Thyroid gland (tissue), 4 donors: ENCODE data around the gene SPATA13. TPM values are rescaled to one million over a fixed set of nuclear protein-coding genes. Genes with fewer than 3 reads are reported as not detected.

Experiments
- DNase-seq, 2 donors: peaks; one replicate each; pipeline ENCODE4 v3.0.0-alpha.2; 2019
- H3K27ac ChIP-seq, 3 donors: fragments of 200-600 bp; sonication (generic); 1 replicate in 2 of 3; 2 replicates in 1 of 3; pipeline ENCODE4 v1.5.1; 2016 to 2019; ENCODE audit warnings: mild to moderate bottlenecking in 1 of 3, moderate library complexity in 1 of 3
- H3K27me3 ChIP-seq: fragments of 200-600 bp; sonication (generic); one replicate; pipeline ENCODE4 v1.5.1; 2019
- H3K36me3 ChIP-seq, 2 donors: fragments of 200-600 bp; sonication (generic); one replicate each; pipeline ENCODE4 v1.5.1; 2016 to 2019
- H3K4me1 ChIP-seq, 2 donors: fragments of 200-600 bp; sonication (generic); one replicate each; pipeline ENCODE4 v1.5.1; 2017 to 2019
- H3K4me3 ChIP-seq, 3 donors: fragments of 200-600 bp; sonication (generic); replicated peaks in 1 of 3; 1 replicate in 2 of 3; 2 replicates in 1 of 3; pipeline ENCODE4 v1.5.1; 2016; ENCODE audit warnings: mild to moderate bottlenecking in 1 of 3
- H3K9me3 ChIP-seq: fragments of 200-600 bp; sonication (generic); one replicate; pipeline ENCODE4 v1.5.1; 2017
- POLR2A ChIP-seq, 2 donors: fragments of 450-650 bp; IDR thresholded peaks; one replicate each; pipeline ENCODE4 v1.6.1; 2017; ENCODE audit warnings: antibody characterized with exemption in 2 of 2, mild to moderate bottlenecking in 2 of 2, moderate library complexity in 1 of 2
- WGBS, 2 donors: methylation state at CpG; one replicate each; pipeline ENCODE4 v1.1.5; 2017; 5-methylcytosine and 5-hydroxymethylcytosine counted together
- intact Hi-C: fragments of 100-400 bp; cut with DNase I; formaldehyde crosslinking; loops from one replicate; pipeline ENCODE4 v1.15.1; 2023
- total RNA-seq, 4 donors: library from RNA; depleted of rRNA; stranded (reverse); fragments of >200 nt; gene quantifications; one replicate each; pipeline ENCODE4 v1.2.3, GENCODE V29; 2016
- TF ChIP-seq, protein P1 (sequence below), 6 experiments: fragments of 200-600 bp in 3 of 6; fragments of 450-650 bp in 3 of 6; sonication (generic) in 3 of 6; IDR thresholded peaks; one replicate each; pipeline ENCODE4 v1.5.1; 2016 to 2019; ENCODE audit warnings: antibody characterized with exemption in 6 of 6, mild to moderate bottlenecking in 2 of 6, inconsistent platforms in 1 of 6, moderate library complexity in 1 of 6

SPATA13 gene
- total RNA-seq, 4 donors from 2014 or later: 43.2 to 95.4 (median 51.1) TPM

DNA sequence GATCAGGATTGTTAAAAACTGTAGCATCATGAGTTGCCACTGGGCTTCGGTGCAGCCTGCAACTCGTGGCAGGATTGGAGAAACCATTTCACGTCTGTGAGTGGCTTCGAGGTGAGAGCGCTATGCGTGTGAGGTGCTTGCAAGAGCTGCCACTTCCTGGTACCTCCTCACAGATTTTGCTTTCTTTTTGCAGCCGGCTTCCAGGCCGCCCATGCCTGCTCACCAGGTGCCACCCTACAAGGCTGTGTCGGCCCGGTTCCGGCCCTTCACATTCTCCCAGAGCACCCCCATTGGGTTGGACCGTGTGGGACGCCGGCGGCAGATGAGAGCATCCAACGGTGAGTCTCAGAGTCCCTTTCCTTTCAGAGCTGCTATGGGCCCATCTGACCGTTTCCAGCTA lies 91.0 kb downstream of the SPATA13 start:
- no peaks in the 10 kb centered on the region for H3K4me1 ChIP-seq
- peak in 1 of 2 donors; percentile 12 for DNase-seq
- WGBS, 2 donors: 92 to 95% methylated on average over 17 of the region's 17 CpGs
- H3K27ac ChIP-seq: peak overlapping the region in 1 of 3 donors; percentile 69
- intact Hi-C loops: no loop called here
- no peaks in the 10 kb centered on the region for H3K9me3 ChIP-seq
- no peak for TF ChIP-seq POLR2A (IDR thresholded peaks at IDR 0.05)
- TF ChIP-seq, protein P1, sequence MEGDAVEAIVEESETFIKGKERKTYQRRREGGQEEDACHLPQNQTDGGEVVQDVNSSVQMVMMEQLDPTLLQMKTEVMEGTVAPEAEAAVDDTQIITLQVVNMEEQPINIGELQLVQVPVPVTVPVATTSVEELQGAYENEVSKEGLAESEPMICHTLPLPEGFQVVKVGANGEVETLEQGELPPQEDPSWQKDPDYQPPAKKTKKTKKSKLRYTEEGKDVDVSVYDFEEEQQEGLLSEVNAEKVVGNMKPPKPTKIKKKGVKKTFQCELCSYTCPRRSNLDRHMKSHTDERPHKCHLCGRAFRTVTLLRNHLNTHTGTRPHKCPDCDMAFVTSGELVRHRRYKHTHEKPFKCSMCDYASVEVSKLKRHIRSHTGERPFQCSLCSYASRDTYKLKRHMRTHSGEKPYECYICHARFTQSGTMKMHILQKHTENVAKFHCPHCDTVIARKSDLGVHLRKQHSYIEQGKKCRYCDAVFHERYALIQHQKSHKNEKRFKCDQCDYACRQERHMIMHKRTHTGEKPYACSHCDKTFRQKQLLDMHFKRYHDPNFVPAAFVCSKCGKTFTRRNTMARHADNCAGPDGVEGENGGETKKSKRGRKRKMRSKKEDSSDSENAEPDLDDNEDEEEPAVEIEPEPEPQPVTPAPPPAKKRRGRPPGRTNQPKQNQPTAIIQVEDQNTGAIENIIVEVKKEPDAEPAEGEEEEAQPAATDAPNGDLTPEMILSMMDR (IDR thresholded peaks at IDR 0.05): no peak
- H3K36me3 ChIP-seq: no peaks in the 10 kb centered on the region
- H3K4me3 ChIP-seq: no peak overlapping the region
- H3K27me3 ChIP-seq: no peaks in the 10 kb centered on the region

DNA sequence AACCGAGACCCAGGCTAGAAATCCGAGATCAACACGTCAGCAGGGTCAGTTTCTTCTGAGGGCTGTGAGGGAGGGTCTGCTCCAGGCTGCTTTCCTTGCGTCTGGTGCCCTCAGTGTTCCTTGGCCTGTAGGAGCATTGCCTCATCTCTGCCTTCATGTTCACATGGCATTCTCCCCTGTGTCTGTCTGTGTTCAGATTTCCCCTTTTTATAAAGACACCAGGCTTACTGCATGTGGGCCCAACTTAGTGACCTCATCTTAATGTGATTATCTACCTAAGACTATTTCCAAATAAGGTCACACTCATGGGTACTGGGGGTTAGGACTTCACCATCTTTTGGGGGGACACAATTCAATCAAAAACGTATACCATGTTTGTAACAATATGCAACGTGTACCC lies 91.6 kb downstream of the SPATA13 start:
- H3K27me3 ChIP-seq: no peaks in the 10 kb centered on the region
- H3K36me3 ChIP-seq: no peaks in the 10 kb centered on the region
- no peak for DNase-seq
- no peak for TF ChIP-seq POLR2A (IDR thresholded peaks at IDR 0.05)
- TF ChIP-seq, protein P1 (IDR thresholded peaks at IDR 0.05): no peak
- H3K4me3 ChIP-seq: no peak overlapping the region
- intact Hi-C loops: no loop called here
- 78 to 93% methylated on average over 6 of the region's 6 CpGs for WGBS, 2 donors
- H3K27ac ChIP-seq: peak overlapping the region in 1 of 3 donors; percentile 69
- H3K4me1 ChIP-seq: no peaks in the 10 kb centered on the region
- no peaks in the 10 kb centered on the region for H3K9me3 ChIP-seq

DNA sequence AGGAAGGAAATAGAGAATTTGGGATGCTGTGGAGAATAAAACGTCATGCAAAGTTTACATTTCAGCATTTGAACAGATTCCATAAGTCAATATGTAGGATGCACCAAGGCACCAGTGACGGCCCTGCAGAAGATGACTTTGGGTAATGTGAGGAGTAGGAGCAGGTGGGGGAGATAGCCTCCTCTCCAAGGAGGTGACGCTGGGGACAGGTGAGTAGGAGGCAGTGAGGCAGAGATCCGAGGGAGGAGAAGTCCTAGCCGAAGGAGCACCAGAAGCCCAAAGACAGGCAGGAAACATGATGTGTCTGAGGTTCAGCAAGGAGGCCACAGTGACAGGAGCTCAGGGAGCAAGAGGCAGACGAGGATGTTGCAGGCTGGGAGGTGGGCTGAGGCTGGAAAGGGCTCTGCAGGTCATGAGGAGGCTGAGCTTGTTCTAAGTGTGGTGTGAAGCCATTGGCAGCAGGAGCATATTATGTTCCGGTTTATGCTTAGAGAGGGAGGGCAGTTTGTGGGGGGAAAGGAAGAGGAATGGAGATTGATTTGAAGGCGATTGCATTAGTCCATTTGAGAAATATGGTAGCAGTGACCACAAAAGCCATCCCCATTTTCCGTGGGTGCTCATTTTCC lies 93.1 kb downstream of the SPATA13 start:
- TF ChIP-seq, protein P1 (IDR thresholded peaks at IDR 0.05): no peak
- TF ChIP-seq POLR2A (IDR thresholded peaks at IDR 0.05): no peak
- Histone ChIP-seq H3K36me3 (no peaks in the 10 kb centered on the region), H3K27me3 (no peaks in the 10 kb centered on the region), H3K9me3 (no peaks in the 10 kb centered on the region), H3K4me3 (no peak overlapping the region), H3K4me1 (no peaks in the 10 kb centered on the region), H3K27ac (no peak overlapping the region)
- intact Hi-C loops: no loop called here
- DNase-seq: no peak
- WGBS, 2 donors: 87 to 91% methylated on average over 9 of the region's 9 CpGs

DNA sequence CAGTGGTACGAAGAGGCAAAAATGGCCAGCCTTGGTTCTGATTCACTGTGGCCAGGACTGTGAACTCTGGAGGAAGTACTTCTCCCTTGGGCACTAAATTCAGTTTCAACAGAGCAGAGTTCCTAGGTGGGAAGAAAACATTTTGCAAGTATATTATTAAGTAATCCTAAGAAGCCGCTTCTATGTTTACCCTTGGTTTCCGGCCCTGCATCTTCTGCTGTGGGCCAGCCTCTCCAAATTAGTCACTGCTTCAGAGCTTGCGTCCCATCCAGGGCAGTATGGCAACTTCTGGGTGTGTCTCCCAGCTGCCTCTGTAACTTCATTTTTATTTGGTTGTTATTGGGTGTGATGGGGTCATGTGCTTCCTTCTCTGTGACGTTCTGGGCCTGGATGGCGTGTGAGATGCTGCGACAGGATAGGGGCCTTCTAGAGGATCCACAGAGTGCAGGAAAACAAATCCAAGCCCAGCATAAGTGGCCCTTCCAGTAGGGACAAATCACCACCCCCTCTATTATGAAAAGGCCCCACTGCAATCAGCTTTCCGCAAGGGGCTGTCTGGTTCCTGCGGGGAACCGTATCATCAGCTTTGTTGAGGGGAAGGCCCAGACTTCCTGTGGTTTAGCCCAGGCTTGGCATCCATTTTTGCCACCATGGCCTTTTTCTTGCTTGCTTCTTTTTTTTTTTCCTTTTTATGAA lies 93.8 kb downstream of the SPATA13 start:
- TF ChIP-seq POLR2A (IDR thresholded peaks at IDR 0.05): no peak
- TF ChIP-seq, protein P1 (IDR thresholded peaks at IDR 0.05): no peak
- Histone ChIP-seq H3K4me1 (no peaks in the 10 kb centered on the region), H3K4me3 (no peak overlapping the region), H3K27ac (no peak overlapping the region), H3K36me3 (no peaks in the 10 kb centered on the region), H3K9me3 (no peaks in the 10 kb centered on the region), H3K27me3 (no peaks in the 10 kb centered on the region)
- DNase-seq: no peak
- WGBS, 2 donors: 79 to 88% methylated on average over 10 of the region's 10 CpGs
- intact Hi-C loops: no loop called here

DNA sequence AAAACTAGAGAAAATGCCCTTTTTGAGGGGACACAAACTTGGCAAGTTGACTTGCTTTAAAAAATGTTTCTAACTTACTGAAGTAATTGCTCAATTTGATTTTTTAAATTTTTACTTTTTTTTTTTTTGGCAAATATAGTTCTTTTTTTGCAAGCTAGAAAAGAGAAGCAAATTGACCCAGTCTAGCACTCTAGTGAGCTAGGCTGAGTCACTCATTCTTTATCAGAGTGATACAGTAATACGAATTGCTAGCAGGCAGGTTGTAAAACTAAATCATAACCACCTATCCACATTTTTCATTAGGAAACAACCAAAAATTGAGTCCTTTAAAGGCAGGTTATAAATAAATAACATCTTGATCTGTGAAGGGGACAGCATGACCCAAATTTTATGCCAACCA lies 97.0 kb downstream of the SPATA13 start:
- Histone ChIP-seq H3K4me1 (peaks cover 7 to 12% of the 10 kb centered on the region in 2 donors), H3K9me3 (no peaks in the 10 kb centered on the region), H3K4me3 (no peak overlapping the region), H3K27ac (no peak overlapping the region), H3K36me3 (no peaks in the 10 kb centered on the region), H3K27me3 (no peaks in the 10 kb centered on the region)
- TF ChIP-seq, protein P1 (IDR thresholded peaks at IDR 0.05): no peak
- no peak for TF ChIP-seq POLR2A (IDR thresholded peaks at IDR 0.05)
- 89 to 91% methylated on average over 1 of the region's 1 CpG for WGBS, 2 donors
- intact Hi-C loops: no loop called here
- no peak for DNase-seq
